Measurements from ENCODE around the gene STAG2. TPM values are rescaled to one million over a fixed set of nuclear protein-coding genes. Genes with fewer than 3 reads are reported as not detected.

Gene STAG2
- polyA plus RNA-seq, 1 experiment: 15.7 TPM

GRCh38 chrX:123965712-123966111 lies 4.2 kb downstream of the STAG2 start:
- ChIA-PET POLR2A (no interaction called here), CTCF (no interaction called here)
- no peaks in the 10 kb centered on the region for H3K27me3 ChIP-seq (ENCODE audit: control insufficient read depth, insufficient read depth, low read length)
- DNase-seq (ENCODE audit: low read depth): no peak
- H3K4me3 ChIP-seq (ENCODE audit: low read depth, low read length): no peak overlapping the region
- TF ChIP-seq CTCF (IDR thresholded peaks at IDR 0.05; ENCODE audit: insufficient read depth, low read depth, low read length): no peak
- H3K36me3 ChIP-seq (ENCODE audit: control insufficient read depth, insufficient read depth, low read length): no peaks in the 10 kb centered on the region

- H3K4me3 ChIP-seq (ENCODE audit: low read depth, low read length): no peak overlapping the region
- CTCF ChIA-PET: no interaction called here
- POLR2A ChIA-PET: no interaction called here
- no peaks in the 10 kb centered on the region for H3K36me3 ChIP-seq (ENCODE audit: control insufficient read depth, insufficient read depth, low read length)
- H3K27me3 ChIP-seq (ENCODE audit: control insufficient read depth, insufficient read depth, low read length): no peaks in the 10 kb centered on the region
- DNase-seq (ENCODE audit: low read depth): no peak
- TF ChIP-seq CTCF (IDR thresholded peaks at IDR 0.05; ENCODE audit: insufficient read depth, low read depth, low read length): no peak
These were observed 6.0 kb downstream of the STAG2 start for GRCh38 chrX:123967497-123967896.

GRCh38 chrX:123968383-123969050 lies 7.0 kb downstream of the STAG2 start:
- ChIA-PET POLR2A (no interaction called here), CTCF (no interaction called here)
- DNase-seq (ENCODE audit: low read depth): no peak
- Histone ChIP-seq H3K36me3 (ENCODE audit: control insufficient read depth, insufficient read depth, low read length) (no peaks in the 10 kb centered on the region), H3K4me3 (ENCODE audit: low read depth, low read length) (no peak overlapping the region), H3K27me3 (ENCODE audit: control insufficient read depth, insufficient read depth, low read length) (no peaks in the 10 kb centered on the region)
- no peak for TF ChIP-seq CTCF (IDR thresholded peaks at IDR 0.05; ENCODE audit: insufficient read depth, low read depth, low read length)

- CTCF ChIA-PET: interaction anchor here (0.8 kb wide), 1 partner anchor 37 kb away, joined by 3 read pairs; no protein-coding TSS in a partner anchor
- no peak for TF ChIP-seq CTCF (IDR thresholded peaks at IDR 0.05; ENCODE audit: insufficient read depth, low read depth, low read length)
- POLR2A ChIA-PET: no interaction called here
- Histone ChIP-seq H3K36me3 (ENCODE audit: control insufficient read depth, insufficient read depth, low read length) (no peaks in the 10 kb centered on the region), H3K4me3 (ENCODE audit: low read depth, low read length) (no peak overlapping the region), H3K27me3 (ENCODE audit: control insufficient read depth, insufficient read depth, low read length) (no peaks in the 10 kb centered on the region)
- no peak for DNase-seq (ENCODE audit: low read depth)
These were observed 10.5 kb downstream of the STAG2 start for GRCh38 chrX:123971982-123972381.

GRCh38 chrX:123973921-123974320 lies 12.4 kb downstream of the STAG2 start:
- TF ChIP-seq CTCF (IDR thresholded peaks at IDR 0.05; ENCODE audit: insufficient read depth, low read depth, low read length): no peak
- Histone ChIP-seq H3K36me3 (ENCODE audit: control insufficient read depth, insufficient read depth, low read length) (no peaks in the 10 kb centered on the region), H3K4me3 (ENCODE audit: low read depth, low read length) (no peak overlapping the region), H3K27me3 (ENCODE audit: control insufficient read depth, insufficient read depth, low read length) (no peaks in the 10 kb centered on the region)
- no peak for DNase-seq (ENCODE audit: low read depth)
- CTCF ChIA-PET: interaction anchor here (0.8 kb wide), 1 partner anchor 140 kb away, joined by 3 read pairs; no protein-coding TSS in a partner anchor
- POLR2A ChIA-PET: no interaction called here
